GM23338 (cell line): ENCODE results near the gene LIN7A. TPM values are rescaled to one million over a fixed set of nuclear protein-coding genes. Genes with fewer than 3 reads are reported as not detected.

ENCODE experiments used
- ATAC-seq: fragments of 200-7000 bp; cut with Tn5 transposase; 3 replicates; pipeline ENCODE4 v1.9.1; 2020
- DNase-seq: peaks from one replicate; pipeline ENCODE4 v3.0.0-alpha.2; 2015; ENCODE audit warnings: low spot score
- H2AFZ ChIP-seq: fragments of 200-600 bp; sonication (generic); 2 replicates; pipeline ENCODE4 v1.8.0; 2016; ENCODE audit warnings: antibody characterized with exemption, mild to moderate bottlenecking, moderate library complexity
- H3F3A ChIP-seq: fragments of 200-600 bp; sonication (generic); replicated peaks from 2 replicates; pipeline ENCODE4 v1.8.0; 2017; ENCODE audit warnings: antibody characterized with exemption, mixed run types, low read depth
- H3K27ac ChIP-seq: fragments of 200-600 bp; sonication (generic); 2 replicates; pipeline ENCODE4 v1.6.1; 2016; ENCODE audit warnings: low read depth
- H3K27me3 ChIP-seq: fragments of 200-600 bp; sonication (generic); 2 replicates; pipeline ENCODE4 v1.8.0; 2016; ENCODE audit warnings: mild to moderate bottlenecking, mixed run types, moderate library complexity; ENCODE audit not compliant: insufficient read depth
- H3K36me3 ChIP-seq: fragments of 200-600 bp; sonication (generic); 2 replicates; pipeline ENCODE4 v1.8.0; 2016; ENCODE audit warnings: mild to moderate bottlenecking; ENCODE audit not compliant: insufficient read depth
- H3K4me1 ChIP-seq: fragments of 200-600 bp; sonication (generic); 2 replicates; pipeline ENCODE4 v1.8.0; 2016; ENCODE audit warnings: mild to moderate bottlenecking, moderate library complexity; ENCODE audit not compliant: insufficient read depth
- H3K4me2 ChIP-seq: fragments of 200-600 bp; sonication (generic); 2 replicates; pipeline ENCODE4 v1.7.1; 2017; ENCODE audit warnings: mixed run types
- H3K4me3 ChIP-seq: fragments of 200-600 bp; sonication (generic); 2 replicates; pipeline ENCODE4 v1.6.1; 2016; ENCODE audit warnings: mixed run types
- H3K79me2 ChIP-seq: fragments of 200-600 bp; sonication (generic); replicated peaks from 2 replicates; pipeline ENCODE4 v1.8.0; 2017; ENCODE audit warnings: mild to moderate bottlenecking; ENCODE audit not compliant: insufficient read depth
- H3K9me2 ChIP-seq: fragments of 200-600 bp; sonication (generic); 2 replicates; pipeline ENCODE4 v1.8.0; 2017; ENCODE audit not compliant: insufficient read depth
- H4K20me1 ChIP-seq: fragments of 200-600 bp; sonication (generic); replicated peaks from 2 replicates; pipeline ENCODE4 v1.8.0; 2017; ENCODE audit warnings: mild to moderate bottlenecking; ENCODE audit not compliant: insufficient read depth
- H3K27ac Mint-ChIP-seq: 2 replicates; pipeline ENCODE4 v1.8.0; 2020; ENCODE audit warnings: inconsistent platforms, mild to moderate bottlenecking, moderate library complexity, mixed read lengths
- H3K27me3 Mint-ChIP-seq: 3 replicates; pipeline ENCODE4 v1.8.0; 2022; ENCODE audit warnings: low read depth, mild to moderate bottlenecking, moderate library complexity, mixed read lengths, inconsistent platforms; ENCODE audit not compliant: insufficient read depth, poor library complexity
- H3K36me3 Mint-ChIP-seq: 3 replicates; pipeline ENCODE4 v1.8.0; 2021; ENCODE audit warnings: low read depth, mild to moderate bottlenecking, inconsistent platforms, moderate library complexity, mixed read lengths
- H3K4me1 Mint-ChIP-seq: 3 replicates; pipeline ENCODE4 v1.8.0; 2020; ENCODE audit warnings: mild to moderate bottlenecking, inconsistent platforms, mixed read lengths
- H3K4me3 Mint-ChIP-seq: 3 replicates; pipeline ENCODE4 v1.8.0; 2021; ENCODE audit warnings: moderate library complexity, mild to moderate bottlenecking, inconsistent platforms, mixed read lengths
- H3K9me3 Mint-ChIP-seq: 3 replicates; pipeline ENCODE4 v1.8.0; 2020; ENCODE audit warnings: moderate library complexity, mild to moderate bottlenecking, inconsistent platforms, mixed read lengths
- CREB1 ChIP-seq: fragments of 250-450 bp; sonication (Bioruptor Pico); IDR thresholded peaks from 2 replicates; pipeline ENCODE4 v1.5.0; 2020; ENCODE audit warnings: low read depth, mild to moderate bottlenecking, moderate library complexity
- EZH2 ChIP-seq: fragments of 200-600 bp; sonication (generic); IDR thresholded peaks from one replicate; pipeline ENCODE4 v1.8.0; 2017; ENCODE audit warnings: antibody characterized with exemption, mild to moderate bottlenecking, low read depth; ENCODE audit not compliant: unreplicated experiment
- JUNB ChIP-seq: IDR thresholded peaks from one replicate; pipeline ENCODE4 v1.6.1; 2016; ENCODE audit warnings: antibody characterized with exemption; ENCODE audit not compliant: unreplicated experiment
- NANOG ChIP-seq: IDR thresholded peaks from 2 replicates; pipeline ENCODE4 v1.6.1; 2016; ENCODE audit warnings: antibody characterized with exemption, borderline replicate concordance
- POLR2AphosphoS5 ChIP-seq: IDR thresholded peaks from 2 replicates; pipeline ENCODE4 v1.6.1; 2016; ENCODE audit warnings: antibody characterized with exemption, low read depth
- STAT1 ChIP-seq: IDR thresholded peaks from one replicate; pipeline ENCODE4 v1.6.1; 2016; ENCODE audit warnings: antibody characterized with exemption; ENCODE audit not compliant: unreplicated experiment
- ZNF114 ChIP-seq: fragments of 250-450 bp; sonication (Bioruptor Pico); IDR thresholded peaks from 2 replicates; pipeline ENCODE4 v1.5.0; 2020; ENCODE audit warnings: mild to moderate bottlenecking, moderate library complexity
- ZNF331 ChIP-seq: fragments of 250-450 bp; sonication (Bioruptor Pico); IDR thresholded peaks from 2 replicates; pipeline ENCODE4 v1.5.0; 2020; ENCODE audit warnings: low read depth, mild to moderate bottlenecking, moderate library complexity
- polyA plus RNA-seq: library from polyadenylated mRNA; unstranded; fragments of >200 nt; fragmentation: Nextera tagmentation; extraction: Ambion mirVana; gene quantifications from 2 replicates; pipeline ENCODE4 v1.2.1, GENCODE V29; 2016
- total RNA-seq: library from RNA; depleted of rRNA; stranded (reverse); fragments of >200 nt; shearing (Covaris generic); gene quantifications from 2 replicates; pipeline ENCODE4 v1.2.3, GENCODE V29; 2014
- TF ChIP-seq, protein P1 (sequence below): IDR thresholded peaks from 2 replicates; pipeline ENCODE4 v1.6.1; 2016; ENCODE audit warnings: antibody characterized with exemption
- TF ChIP-seq, protein P2 (sequence below), 2 experiments: fragments of 200-600 bp in 1 of 2; sonication (generic) in 1 of 2; conservative IDR thresholded peaks; 2 replicates each; pipeline versions ENCODE4 v1.5.1 to v1.6.1; 2016 to 2017; ENCODE audit warnings: antibody characterized with exemption in 2 of 2, low read depth in 2 of 2, mild to moderate bottlenecking in 2 of 2, moderate library complexity in 1 of 2
- TF ChIP-seq, protein P3 (sequence below): fragments of 250-450 bp; sonication (Bioruptor Pico); IDR thresholded peaks from 2 replicates; pipeline ENCODE4 v1.5.0; 2020; ENCODE audit warnings: mild to moderate bottlenecking, moderate library complexity
- TF ChIP-seq, protein P4 (sequence below): IDR thresholded peaks from one replicate; pipeline ENCODE4 v1.6.1; 2018; ENCODE audit warnings: antibody characterized with exemption; ENCODE audit not compliant: unreplicated experiment

The LIN7A gene
- total and polyA plus RNA-seq, 2 experiments from 2014 or later = 5.7 to 6.5 TPM

DNA sequence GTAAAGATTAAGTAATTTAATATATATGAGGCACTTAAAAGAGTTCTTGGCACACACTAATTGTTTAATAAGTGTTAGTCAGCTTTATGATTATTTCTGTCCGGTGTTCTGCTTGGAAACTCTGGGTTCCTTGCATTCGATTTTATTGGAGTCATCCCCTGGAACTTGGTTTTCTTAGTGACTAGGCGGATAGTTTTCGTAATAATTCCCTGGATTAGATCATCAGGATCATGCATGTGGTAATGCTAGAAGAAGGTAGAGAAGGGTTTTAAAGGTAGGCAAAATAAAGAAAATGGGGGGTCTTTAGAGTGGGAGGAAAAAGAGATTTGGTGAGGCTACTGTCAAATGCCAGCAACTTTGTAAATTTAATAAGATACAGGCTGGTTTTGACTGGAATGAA, 132.6 kb downstream of the LIN7A start:
- Mint-ChIP-seq H3K4me3 (no peak overlapping the region), H3K4me1 (no peaks in the 10 kb centered on the region), H3K36me3 (peaks cover 3% of the 10 kb centered on the region; the same call in 2 of the 3 replicates), H3K9me3 (peaks cover 3% of the 10 kb centered on the region; the same call in 2 of the 3 replicates), H3K27ac (no peak overlapping the region), H3K27me3 (peaks cover 2% of the 10 kb centered on the region)
- no peaks in the 10 kb centered on the region for H3K27me3 ChIP-seq
- H3K4me1 ChIP-seq = no peaks in the 10 kb centered on the region
- H3K4me3 ChIP-seq = no peak overlapping the region
- H3K4me2 ChIP-seq = no peak overlapping the region
- no peaks in the 10 kb centered on the region; the same call in 1 of the 2 replicates for H3K9me2 ChIP-seq
- H2AFZ ChIP-seq = no peak overlapping the region
- no peaks in the 10 kb centered on the region; the same call in 1 of the 2 replicates for H3K36me3 ChIP-seq
- no peak for DNase-seq
- no peaks in the 10 kb centered on the region for H3K79me2 ChIP-seq
- TF ChIP-seq JUNB (no peak), EZH2 (no peak), ZNF114 (no peak), STAT1 (no peak), NANOG (no peak), ZNF331 (no peak), POLR2AphosphoS5 (no peak), CREB1 (CRISPR knock-in tag) (no peak)
- TF ChIP-seq, protein P1, sequence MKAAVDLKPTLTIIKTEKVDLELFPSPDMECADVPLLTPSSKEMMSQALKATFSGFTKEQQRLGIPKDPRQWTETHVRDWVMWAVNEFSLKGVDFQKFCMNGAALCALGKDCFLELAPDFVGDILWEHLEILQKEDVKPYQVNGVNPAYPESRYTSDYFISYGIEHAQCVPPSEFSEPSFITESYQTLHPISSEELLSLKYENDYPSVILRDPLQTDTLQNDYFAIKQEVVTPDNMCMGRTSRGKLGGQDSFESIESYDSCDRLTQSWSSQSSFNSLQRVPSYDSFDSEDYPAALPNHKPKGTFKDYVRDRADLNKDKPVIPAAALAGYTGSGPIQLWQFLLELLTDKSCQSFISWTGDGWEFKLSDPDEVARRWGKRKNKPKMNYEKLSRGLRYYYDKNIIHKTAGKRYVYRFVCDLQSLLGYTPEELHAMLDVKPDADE = no peak
- TF ChIP-seq, protein P2, sequence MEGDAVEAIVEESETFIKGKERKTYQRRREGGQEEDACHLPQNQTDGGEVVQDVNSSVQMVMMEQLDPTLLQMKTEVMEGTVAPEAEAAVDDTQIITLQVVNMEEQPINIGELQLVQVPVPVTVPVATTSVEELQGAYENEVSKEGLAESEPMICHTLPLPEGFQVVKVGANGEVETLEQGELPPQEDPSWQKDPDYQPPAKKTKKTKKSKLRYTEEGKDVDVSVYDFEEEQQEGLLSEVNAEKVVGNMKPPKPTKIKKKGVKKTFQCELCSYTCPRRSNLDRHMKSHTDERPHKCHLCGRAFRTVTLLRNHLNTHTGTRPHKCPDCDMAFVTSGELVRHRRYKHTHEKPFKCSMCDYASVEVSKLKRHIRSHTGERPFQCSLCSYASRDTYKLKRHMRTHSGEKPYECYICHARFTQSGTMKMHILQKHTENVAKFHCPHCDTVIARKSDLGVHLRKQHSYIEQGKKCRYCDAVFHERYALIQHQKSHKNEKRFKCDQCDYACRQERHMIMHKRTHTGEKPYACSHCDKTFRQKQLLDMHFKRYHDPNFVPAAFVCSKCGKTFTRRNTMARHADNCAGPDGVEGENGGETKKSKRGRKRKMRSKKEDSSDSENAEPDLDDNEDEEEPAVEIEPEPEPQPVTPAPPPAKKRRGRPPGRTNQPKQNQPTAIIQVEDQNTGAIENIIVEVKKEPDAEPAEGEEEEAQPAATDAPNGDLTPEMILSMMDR (conservative IDR thresholded peaks at IDR 0.05; ENCODE audit: low read depth in 2 of 2) = no peak
- TF ChIP-seq, protein P3, sequence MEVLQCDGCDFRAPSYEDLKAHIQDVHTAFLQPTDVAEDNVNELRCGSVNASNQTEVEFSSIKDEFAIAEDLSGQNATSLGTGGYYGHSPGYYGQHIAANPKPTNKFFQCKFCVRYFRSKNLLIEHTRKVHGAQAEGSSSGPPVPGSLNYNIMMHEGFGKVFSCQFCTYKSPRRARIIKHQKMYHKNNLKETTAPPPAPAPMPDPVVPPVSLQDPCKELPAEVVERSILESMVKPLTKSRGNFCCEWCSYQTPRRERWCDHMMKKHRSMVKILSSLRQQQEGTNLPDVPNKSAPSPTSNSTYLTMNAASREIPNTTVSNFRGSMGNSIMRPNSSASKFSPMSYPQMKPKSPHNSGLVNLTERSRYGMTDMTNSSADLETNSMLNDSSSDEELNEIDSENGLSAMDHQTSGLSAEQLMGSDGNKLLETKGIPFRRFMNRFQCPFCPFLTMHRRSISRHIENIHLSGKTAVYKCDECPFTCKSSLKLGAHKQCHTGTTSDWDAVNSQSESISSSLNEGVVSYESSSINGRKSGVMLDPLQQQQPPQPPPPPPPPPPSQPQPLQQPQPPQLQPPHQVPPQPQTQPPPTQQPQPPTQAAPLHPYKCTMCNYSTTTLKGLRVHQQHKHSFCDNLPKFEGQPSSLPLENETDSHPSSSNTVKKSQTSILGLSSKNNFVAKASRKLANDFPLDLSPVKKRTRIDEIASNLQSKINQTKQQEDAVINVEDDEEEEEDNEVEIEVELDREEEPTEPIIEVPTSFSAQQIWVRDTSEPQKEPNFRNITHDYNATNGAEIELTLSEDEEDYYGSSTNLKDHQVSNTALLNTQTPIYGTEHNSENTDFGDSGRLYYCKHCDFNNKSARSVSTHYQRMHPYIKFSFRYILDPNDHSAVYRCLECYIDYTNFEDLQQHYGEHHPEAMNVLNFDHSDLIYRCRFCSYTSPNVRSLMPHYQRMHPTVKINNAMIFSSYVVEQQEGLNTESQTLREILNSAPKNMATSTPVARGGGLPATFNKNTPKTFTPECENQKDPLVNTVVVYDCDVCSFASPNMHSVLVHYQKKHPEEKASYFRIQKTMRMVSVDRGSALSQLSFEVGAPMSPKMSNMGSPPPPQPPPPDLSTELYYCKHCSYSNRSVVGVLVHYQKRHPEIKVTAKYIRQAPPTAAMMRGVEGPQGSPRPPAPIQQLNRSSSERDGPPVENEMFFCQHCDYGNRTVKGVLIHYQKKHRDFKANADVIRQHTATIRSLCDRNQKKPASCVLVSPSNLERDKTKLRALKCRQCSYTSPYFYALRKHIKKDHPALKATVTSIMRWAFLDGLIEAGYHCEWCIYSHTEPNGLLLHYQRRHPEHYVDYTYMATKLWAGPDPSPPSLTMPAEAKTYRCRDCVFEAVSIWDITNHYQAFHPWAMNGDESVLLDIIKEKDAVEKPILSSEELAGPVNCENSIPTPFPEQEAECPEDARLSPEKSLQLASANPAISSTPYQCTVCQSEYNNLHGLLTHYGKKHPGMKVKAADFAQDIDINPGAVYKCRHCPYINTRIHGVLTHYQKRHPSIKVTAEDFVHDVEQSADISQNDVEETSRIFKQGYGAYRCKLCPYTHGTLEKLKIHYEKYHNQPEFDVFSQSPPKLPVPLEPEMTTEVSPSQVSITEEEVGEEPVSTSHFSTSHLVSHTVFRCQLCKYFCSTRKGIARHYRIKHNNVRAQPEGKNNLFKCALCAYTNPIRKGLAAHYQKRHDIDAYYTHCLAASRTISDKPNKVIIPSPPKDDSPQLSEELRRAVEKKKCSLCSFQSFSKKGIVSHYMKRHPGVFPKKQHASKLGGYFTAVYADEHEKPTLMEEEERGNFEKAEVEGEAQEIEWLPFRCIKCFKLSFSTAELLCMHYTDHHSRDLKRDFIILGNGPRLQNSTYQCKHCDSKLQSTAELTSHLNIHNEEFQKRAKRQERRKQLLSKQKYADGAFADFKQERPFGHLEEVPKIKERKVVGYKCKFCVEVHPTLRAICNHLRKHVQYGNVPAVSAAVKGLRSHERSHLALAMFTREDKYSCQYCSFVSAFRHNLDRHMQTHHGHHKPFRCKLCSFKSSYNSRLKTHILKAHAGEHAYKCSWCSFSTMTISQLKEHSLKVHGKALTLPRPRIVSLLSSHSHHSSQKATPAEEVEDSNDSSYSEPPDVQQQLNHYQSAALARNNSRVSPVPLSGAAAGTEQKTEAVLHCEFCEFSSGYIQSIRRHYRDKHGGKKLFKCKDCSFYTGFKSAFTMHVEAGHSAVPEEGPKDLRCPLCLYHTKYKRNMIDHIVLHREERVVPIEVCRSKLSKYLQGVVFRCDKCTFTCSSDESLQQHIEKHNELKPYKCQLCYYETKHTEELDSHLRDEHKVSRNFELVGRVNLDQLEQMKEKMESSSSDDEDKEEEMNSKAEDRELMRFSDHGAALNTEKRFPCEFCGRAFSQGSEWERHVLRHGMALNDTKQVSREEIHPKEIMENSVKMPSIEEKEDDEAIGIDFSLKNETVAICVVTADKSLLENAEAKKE (CRISPR knock-in tag) = no peak
- TF ChIP-seq, protein P4, sequence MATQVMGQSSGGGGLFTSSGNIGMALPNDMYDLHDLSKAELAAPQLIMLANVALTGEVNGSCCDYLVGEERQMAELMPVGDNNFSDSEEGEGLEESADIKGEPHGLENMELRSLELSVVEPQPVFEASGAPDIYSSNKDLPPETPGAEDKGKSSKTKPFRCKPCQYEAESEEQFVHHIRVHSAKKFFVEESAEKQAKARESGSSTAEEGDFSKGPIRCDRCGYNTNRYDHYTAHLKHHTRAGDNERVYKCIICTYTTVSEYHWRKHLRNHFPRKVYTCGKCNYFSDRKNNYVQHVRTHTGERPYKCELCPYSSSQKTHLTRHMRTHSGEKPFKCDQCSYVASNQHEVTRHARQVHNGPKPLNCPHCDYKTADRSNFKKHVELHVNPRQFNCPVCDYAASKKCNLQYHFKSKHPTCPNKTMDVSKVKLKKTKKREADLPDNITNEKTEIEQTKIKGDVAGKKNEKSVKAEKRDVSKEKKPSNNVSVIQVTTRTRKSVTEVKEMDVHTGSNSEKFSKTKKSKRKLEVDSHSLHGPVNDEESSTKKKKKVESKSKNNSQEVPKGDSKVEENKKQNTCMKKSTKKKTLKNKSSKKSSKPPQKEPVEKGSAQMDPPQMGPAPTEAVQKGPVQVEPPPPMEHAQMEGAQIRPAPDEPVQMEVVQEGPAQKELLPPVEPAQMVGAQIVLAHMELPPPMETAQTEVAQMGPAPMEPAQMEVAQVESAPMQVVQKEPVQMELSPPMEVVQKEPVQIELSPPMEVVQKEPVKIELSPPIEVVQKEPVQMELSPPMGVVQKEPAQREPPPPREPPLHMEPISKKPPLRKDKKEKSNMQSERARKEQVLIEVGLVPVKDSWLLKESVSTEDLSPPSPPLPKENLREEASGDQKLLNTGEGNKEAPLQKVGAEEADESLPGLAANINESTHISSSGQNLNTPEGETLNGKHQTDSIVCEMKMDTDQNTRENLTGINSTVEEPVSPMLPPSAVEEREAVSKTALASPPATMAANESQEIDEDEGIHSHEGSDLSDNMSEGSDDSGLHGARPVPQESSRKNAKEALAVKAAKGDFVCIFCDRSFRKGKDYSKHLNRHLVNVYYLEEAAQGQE = no peak
- H3K27ac ChIP-seq = no peak overlapping the region
- ATAC-seq = no peak
- no peaks in the 10 kb centered on the region for H4K20me1 ChIP-seq
- H3F3A ChIP-seq = no peaks in the 10 kb centered on the region
